Measurements from ENCODE around the gene CACNA2D3.

- TF ChIP-seq POLR2A (IDR thresholded peaks at IDR 0.05; ENCODE audit: low read length), result no peak
- no peak for TF ChIP-seq GATA1 (IDR thresholded peaks at IDR 0.05; ENCODE audit: low read depth, low read length)
These were observed 739.1 kb downstream of the CACNA2D3 start for GRCh38 chr3:54861248-54862067.
